ENCODE data around the gene GORASP1.

DNA sequence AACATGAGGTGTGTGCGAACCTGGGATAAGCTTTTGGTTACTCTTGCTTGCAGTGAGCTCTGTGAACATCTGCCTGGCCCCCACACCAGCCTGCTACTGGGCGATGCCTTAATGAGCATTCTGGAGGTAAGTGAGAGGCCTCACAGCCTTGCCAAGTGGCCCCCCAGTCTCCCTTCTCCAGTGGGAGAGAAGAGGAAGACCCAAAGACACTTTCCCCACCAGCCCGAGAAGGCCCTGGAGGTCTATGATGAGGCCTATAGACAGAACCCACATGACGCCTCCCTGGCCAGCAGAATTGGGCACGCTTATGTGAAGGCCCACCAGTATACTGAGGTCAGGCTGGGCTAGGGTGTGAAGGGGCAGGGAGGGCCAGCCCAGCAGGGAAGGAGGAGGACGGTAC, 22.6 kb upstream of the GORASP1 start:
- TF ChIP-seq, protein P1, sequence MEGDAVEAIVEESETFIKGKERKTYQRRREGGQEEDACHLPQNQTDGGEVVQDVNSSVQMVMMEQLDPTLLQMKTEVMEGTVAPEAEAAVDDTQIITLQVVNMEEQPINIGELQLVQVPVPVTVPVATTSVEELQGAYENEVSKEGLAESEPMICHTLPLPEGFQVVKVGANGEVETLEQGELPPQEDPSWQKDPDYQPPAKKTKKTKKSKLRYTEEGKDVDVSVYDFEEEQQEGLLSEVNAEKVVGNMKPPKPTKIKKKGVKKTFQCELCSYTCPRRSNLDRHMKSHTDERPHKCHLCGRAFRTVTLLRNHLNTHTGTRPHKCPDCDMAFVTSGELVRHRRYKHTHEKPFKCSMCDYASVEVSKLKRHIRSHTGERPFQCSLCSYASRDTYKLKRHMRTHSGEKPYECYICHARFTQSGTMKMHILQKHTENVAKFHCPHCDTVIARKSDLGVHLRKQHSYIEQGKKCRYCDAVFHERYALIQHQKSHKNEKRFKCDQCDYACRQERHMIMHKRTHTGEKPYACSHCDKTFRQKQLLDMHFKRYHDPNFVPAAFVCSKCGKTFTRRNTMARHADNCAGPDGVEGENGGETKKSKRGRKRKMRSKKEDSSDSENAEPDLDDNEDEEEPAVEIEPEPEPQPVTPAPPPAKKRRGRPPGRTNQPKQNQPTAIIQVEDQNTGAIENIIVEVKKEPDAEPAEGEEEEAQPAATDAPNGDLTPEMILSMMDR (IDR thresholded peaks at IDR 0.05) = no peak
- TF ChIP-seq POLR2A (IDR thresholded peaks at IDR 0.05) = no peak
